HG02852 (cell line): ENCODE data around the gene ZNF217.
"Not testable (repeated sequence)": the region's sequence is repeated elsewhere in the genome, so short reads cannot be mapped to it uniquely, and the experiment has no call there.

Experiments
- ATAC-seq: cut with Tn5 transposase; IDR thresholded peaks from one replicate; pipeline ENCODE4 v1.9.1; 2021; ENCODE audit warnings: mild to moderate bottlenecking, moderate library complexity; ENCODE audit not compliant: unreplicated experiment

Gene ZNF217

DNA sequence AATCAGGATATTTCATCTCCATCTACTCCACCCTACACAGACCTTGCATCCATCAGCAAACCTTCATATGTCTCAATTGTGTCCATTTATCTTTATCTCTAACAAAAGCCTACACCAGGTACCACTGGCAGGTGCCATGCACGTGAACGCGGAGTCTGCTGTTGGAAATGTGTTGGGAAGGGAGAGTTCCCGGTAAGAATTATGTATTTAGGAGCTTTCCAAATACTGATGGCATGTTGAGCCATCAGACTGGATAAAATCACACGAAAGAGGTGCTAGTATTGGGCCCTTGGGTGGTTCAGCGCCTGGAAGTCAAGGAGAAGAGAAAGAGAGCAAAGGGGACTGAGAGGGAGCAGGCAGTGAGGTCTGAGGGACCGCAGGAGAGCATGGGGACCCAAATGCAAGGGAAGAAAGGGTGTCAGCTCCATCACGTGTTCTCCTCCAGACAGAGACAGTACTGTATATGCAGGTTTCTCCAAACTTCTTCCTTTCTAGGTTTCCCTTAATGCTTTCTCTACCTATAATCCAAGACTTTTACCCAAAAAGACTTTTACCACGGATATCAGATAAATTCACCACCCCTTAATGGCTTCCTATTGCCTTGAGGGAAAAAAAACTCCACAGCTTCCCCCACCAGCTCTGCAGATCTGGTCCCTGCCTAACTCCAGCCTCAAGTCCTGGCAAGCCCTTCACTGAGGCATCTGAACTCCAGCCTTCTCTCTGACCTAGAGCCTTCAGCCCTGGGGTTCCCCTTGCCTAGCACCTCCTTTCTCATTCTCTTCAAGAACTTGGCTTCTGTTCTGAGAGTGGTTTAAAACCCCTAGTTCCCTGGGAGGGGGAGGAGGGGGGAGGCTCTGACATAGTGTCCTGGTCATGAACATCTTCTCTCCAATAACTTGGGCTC lies 4.8 kb upstream of the ZNF217 start:
- no peak for ATAC-seq

GRCh38 chr20:53597521-53598120 lies 4.0 kb upstream of the ZNF217 start:
- ATAC-seq: no peak

GRCh38 chr20:53597030-53597482 lies 3.4 kb upstream of the ZNF217 start:
- ATAC-seq: no peak

GRCh38 chr20:53596189-53597001 lies 2.8 kb upstream of the ZNF217 start:
- ATAC-seq: not testable (repeated sequence)

- ATAC-seq: not testable (repeated sequence)
Measured at GRCh38 chr20:53595742-53596141, 2.1 kb upstream of the ZNF217 start.

- no peak for ATAC-seq
Measured at GRCh38 chr20:53595018-53595378, 1.4 kb upstream of the ZNF217 start.

DNA sequence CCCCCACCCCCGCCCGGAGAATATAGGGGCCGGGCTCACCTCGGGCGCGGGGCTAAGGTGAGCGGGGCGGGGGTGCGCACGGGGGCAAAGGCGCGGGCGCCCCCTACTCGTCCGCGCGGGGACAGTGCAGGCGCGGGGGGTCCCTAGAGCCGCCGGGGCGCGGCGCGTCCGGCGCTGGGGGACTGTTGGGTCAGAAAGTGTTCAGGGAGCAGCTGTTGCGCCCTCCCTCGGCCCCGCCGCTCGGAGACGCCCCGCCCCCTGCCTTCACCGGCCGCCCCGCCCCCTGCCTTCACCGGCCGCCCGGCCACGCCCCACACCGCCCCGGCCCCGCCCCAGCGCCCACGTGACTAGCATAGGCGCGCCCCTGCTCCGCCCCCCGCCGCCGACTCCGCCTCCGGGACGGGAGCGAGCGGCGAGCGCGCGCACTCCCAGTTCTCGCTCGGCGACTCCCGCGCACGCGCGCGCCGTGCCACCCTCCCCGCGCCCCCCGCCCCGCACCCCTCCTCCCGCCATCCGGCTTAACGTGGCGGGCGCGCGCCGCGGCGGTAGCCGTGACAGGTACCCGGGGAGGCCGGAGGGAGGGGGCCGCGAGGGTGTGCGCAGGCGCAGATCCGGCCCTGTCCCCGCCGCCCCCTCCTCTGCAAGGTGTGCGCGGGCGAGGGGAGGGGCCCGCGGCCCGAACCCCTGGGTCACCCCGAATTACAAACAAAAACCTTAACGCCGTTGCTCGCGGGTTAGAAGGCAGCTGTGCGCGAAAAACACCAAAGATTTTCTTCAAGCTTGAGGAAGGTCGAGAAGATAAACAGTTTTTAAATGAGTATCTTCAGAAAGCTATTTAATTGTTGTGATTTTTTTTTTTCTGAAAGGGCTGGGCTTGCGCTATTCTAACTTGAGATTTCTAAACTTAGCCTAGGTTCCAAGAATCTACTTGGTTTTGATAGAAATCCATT lies 704 bp upstream of the ZNF217 start:
- ATAC-seq: peak; percentile 60

DNA sequence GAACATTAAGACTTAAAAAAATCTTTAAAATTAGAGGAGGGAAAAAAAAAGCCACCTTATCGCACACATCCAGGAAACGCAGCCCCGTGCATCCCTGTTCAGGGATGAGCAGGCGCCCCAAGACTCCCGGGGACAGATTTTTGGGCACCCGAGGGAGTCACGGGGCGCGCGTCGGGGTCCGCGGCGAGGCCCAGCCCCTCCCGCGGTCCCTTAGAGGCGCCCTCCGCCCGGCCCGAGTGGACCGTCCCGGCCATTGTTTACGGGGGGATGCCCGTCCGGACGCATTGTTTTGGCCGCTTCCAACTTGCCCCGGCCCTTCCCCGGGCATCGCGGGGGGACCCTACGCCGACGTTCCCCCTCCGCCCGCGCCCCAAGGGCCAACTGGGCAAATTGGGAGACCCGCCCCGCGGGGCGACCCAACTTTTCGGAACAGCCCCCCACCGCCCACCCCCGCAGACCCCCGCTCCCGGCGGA lies 610 bp downstream of the ZNF217 start:
- no peak for ATAC-seq

DNA sequence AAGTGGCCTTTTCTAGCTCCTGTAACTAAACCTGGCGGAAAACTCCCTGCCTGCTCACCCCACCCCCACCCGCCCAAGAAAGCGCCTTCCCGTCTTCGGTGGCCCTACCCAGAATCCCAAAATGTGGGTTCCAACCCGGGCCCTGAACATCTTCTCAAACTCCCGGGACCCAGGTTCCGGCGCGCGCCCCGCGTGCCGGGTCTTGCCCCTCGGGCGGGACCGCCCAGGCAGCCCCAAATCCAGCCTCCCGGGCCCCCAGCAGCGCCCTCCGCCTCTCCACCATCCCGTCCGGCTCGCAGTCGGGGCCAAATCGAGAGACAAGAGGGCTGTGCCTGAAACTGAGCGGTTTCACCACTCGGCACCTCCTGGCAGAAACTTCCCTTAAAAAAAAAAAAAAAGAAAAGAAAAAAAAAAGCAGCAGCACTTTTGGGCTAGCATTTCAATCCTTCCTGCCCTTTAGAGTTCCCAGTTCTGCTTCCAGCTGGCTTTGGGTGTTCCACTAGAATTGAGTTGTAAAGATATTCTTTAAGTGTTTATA lies 1.1 kb downstream of the ZNF217 start:
- ATAC-seq: peak; percentile 32

- ATAC-seq: not testable (repeated sequence)
Measured at GRCh38 chr20:53591941-53592441, 1.6 kb downstream of the ZNF217 start.

- ATAC-seq: not testable (repeated sequence)
Measured at GRCh38 chr20:53591206-53591741, 2.4 kb downstream of the ZNF217 start.

GRCh38 chr20:53590608-53591007 lies 3.0 kb downstream of the ZNF217 start:
- not testable (repeated sequence) for ATAC-seq

GRCh38 chr20:53590122-53590521 lies 3.5 kb downstream of the ZNF217 start:
- ATAC-seq: not testable (repeated sequence)

- not testable (repeated sequence) for ATAC-seq
Measured at GRCh38 chr20:53589321-53590065, 4.1 kb downstream of the ZNF217 start.

DNA sequence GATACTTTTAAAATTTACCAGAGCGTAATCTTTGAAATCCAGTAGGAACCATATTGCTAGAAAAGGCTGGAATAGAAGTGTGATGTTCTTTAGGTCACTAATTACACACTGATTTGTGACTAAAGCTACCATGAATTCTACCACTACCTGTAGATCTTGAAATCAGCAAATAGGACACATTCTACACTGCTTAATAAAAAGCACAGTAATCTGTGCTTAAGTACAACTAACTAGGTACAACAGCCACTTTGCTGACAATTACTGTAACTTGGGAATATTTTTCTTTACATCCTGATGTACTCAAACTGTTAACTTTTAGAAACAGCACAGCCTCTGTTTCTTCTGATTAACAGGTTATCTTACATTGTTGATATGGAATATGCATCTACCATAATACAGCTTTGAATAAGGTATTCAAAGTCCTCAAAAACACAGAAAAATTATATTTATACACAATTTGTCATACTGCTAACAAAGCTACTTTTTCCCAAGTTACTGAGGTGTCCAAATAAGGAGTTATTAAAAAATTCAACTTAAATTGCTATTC lies 6.4 kb downstream of the ZNF217 start:
- ATAC-seq: not testable (repeated sequence)

GRCh38 chr20:53586640-53587039 lies 7.0 kb downstream of the ZNF217 start:
- no peak for ATAC-seq

DNA sequence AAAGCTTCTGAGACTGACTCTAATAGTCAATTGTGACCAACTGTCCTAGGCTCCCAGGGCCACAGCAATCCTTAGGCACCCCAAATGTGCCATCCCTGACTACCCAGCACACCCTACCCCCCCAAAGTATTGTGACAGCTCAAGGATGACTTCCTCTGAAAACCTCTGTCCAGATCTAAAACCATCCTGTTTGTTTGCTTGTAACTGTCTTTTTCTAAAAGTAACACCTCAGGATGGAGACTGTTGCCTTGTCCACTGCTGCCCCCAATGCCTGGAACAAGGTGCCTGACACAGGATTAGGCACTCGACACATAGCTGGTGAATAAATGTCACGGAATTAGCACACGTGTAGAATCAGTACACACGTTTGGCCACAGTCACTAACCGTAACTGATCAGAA lies 7.7 kb downstream of the ZNF217 start:
- not testable (repeated sequence) for ATAC-seq

DNA sequence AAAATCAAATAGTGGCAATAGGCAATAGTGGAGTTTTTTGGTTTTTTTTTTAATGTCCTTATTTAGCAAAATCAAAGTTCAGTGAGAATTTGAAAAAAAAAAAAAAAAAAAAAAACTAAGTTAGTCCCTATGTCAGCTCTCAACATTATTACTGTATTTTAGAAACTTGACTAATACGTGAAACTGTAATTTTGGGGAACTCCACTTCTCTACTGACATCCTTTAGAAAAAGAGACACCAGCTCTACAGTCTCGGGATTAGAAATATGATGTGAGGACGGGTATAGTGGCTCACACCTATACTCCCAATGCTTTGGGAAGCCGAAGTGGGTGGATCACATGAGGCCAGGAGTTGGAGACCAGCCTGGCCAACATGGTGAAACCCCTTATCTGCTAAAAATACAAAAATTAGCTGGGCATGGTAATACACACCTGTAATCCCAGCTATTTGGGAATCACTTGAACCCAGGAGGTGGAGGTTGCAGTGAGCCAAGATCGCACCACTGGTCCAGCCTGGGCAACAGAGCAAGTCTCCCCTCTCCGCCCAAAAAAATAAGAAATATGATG lies 8.6 kb downstream of the ZNF217 start:
- peak; percentile 37 for ATAC-seq
